IMR-90 (cell line): Measurements from ENCODE around the gene MEST. TPM values are rescaled to one million over a fixed set of nuclear protein-coding genes. Genes with fewer than 3 reads are reported as not detected.

Source experiments
- ATAC-seq: fragments of 200-7000 bp; cut with Tn5 transposase; 2 replicates; pipeline ENCODE4 v1.9.1; 2020; ENCODE audit warnings: low read depth, mild to moderate bottlenecking, moderate library complexity
- BruUV-seq: library from RNA; stranded (reverse); fragments of 400-500 nt; replicated peaks from 2 replicates; lab custom pipeline; 2021; lab: Mats Ljungman, UMichigan
- CTCF ChIA-PET: fragments of 300-600 bp; formaldehyde crosslinking; extraction: SDS; loops from one replicate; lab custom pipeline; 2021; ENCODE audit warnings: antibody characterized with exemption; lab: Yijun Ruan, JAX
- POLR2A ChIA-PET: fragments of 300-600 bp; sonication (Branson Sonifier 250); formaldehyde crosslinking; loops from one replicate; lab custom pipeline; 2022; ENCODE audit warnings: antibody characterized with exemption; ENCODE audit not compliant: unreplicated experiment; lab: Charles Lee
- DNase-seq: peaks from one replicate; pipeline ENCODE4 v3.0.0; 2013
- H2AFZ ChIP-seq: replicated peaks from 2 replicates; pipeline ENCODE3; 2013; ENCODE audit warnings: low read length, mild to moderate bottlenecking; ENCODE audit not compliant: poor library complexity
- H2AK5ac ChIP-seq: 2 replicates; pipeline ENCODE4 v1.6.1; 2013; ENCODE audit warnings: low read depth, low read length, inconsistent platforms
- H2AK9ac ChIP-seq: replicated peaks from 2 replicates; pipeline ENCODE3; 2013; ENCODE audit warnings: mild to moderate bottlenecking, low read depth, low read length, moderate library complexity; ENCODE audit not compliant: poor library complexity
- H2BK120ac ChIP-seq: 2 replicates; pipeline ENCODE4 v1.6.1; 2013; ENCODE audit warnings: low read depth, low read length, inconsistent platforms
- H2BK15ac ChIP-seq: 3 replicates; pipeline ENCODE4 v1.6.1; 2013; ENCODE audit warnings: low read depth, low read length, inconsistent platforms
- H2BK20ac ChIP-seq: 2 replicates; pipeline ENCODE4 v1.6.1; 2013; ENCODE audit warnings: low read depth, mild to moderate bottlenecking, inconsistent platforms, low read length, moderate library complexity
- H2BK5ac ChIP-seq: 2 replicates; pipeline ENCODE4 v1.6.1; 2013; ENCODE audit warnings: mild to moderate bottlenecking, low read depth, low read length, inconsistent platforms; ENCODE audit not compliant: poor library complexity, severe bottlenecking
- H3K14ac ChIP-seq: replicated peaks from 2 replicates; pipeline ENCODE4 v1.6.1; 2013; ENCODE audit warnings: low read depth, low read length, inconsistent platforms
- H3K18ac ChIP-seq: 2 replicates; pipeline ENCODE4 v1.6.1; 2013; ENCODE audit warnings: low read depth, low read length, control low read depth
- H3K23ac ChIP-seq: 2 replicates; pipeline ENCODE4 v1.6.1; 2013; ENCODE audit warnings: low read depth, low read length, inconsistent platforms
- H3K27ac ChIP-seq: 2 replicates; pipeline ENCODE4 v1.5.1; 2013; ENCODE audit warnings: mild to moderate bottlenecking, control low read depth, low read length; ENCODE audit not compliant: insufficient read depth
- H3K27me3 ChIP-seq: 2 replicates; pipeline ENCODE4 v1.6.1; 2013; ENCODE audit warnings: low read length; ENCODE audit not compliant: control insufficient read depth, insufficient read depth
- H3K36me3 ChIP-seq: 2 replicates; pipeline ENCODE4 v1.6.1; 2013; ENCODE audit warnings: low read length, mixed read lengths; ENCODE audit not compliant: control insufficient read depth, insufficient read depth
- H3K4ac ChIP-seq: 2 replicates; pipeline ENCODE4 v1.6.1; 2013; ENCODE audit warnings: low read depth, low read length, inconsistent platforms
- H3K4me1 ChIP-seq: 2 replicates; pipeline ENCODE4 v1.6.1; 2013; ENCODE audit warnings: low read length, mixed read lengths; ENCODE audit not compliant: control insufficient read depth, insufficient read depth
- H3K4me2 ChIP-seq: 2 replicates; pipeline ENCODE4 v1.6.1; 2013; ENCODE audit warnings: low read depth, mild to moderate bottlenecking, control low read depth, low read length, moderate library complexity
- H3K4me3 ChIP-seq: 2 replicates; pipeline ENCODE4 v1.5.1; 2013; ENCODE audit warnings: low read depth, mild to moderate bottlenecking, control low read depth, low read length, moderate library complexity; ENCODE audit not compliant: insufficient read depth
- H3K56ac ChIP-seq: 2 replicates; pipeline ENCODE4 v1.6.1; 2013; ENCODE audit warnings: low read length, inconsistent platforms; ENCODE audit not compliant: insufficient read depth; ENCODE audit errors: extremely low read depth
- H3K79me1 ChIP-seq, 2 experiments: 2 replicates each; pipeline ENCODE4 v1.6.1; 2013; ENCODE audit warnings: low read length in 2 of 2, inconsistent platforms in 1 of 2, low read depth in 1 of 2
- H3K9ac ChIP-seq: 2 replicates; pipeline ENCODE4 v1.6.1; 2013; ENCODE audit warnings: low read depth, low read length, control low read depth
- H3K9me1 ChIP-seq: 2 replicates; pipeline ENCODE4 v1.6.1; 2013; ENCODE audit warnings: low read length, inconsistent platforms; ENCODE audit not compliant: insufficient read depth
- H3K9me3 ChIP-seq: 2 replicates; pipeline ENCODE4 v1.6.1; 2013; ENCODE audit warnings: low read length; ENCODE audit not compliant: control insufficient read depth, insufficient read depth
- H4K20me1 ChIP-seq: 2 replicates; pipeline ENCODE4 v1.6.1; 2013; ENCODE audit warnings: low read length, inconsistent platforms; ENCODE audit not compliant: insufficient read depth
- H4K5ac ChIP-seq: 2 replicates; pipeline ENCODE4 v1.6.1; 2013; ENCODE audit warnings: mild to moderate bottlenecking, low read depth, low read length, control low read depth
- H4K8ac ChIP-seq, 2 experiments: 2 replicates each; pipeline ENCODE4 v1.6.1; 2013; ENCODE audit warnings: low read depth in 2 of 2, low read length in 2 of 2, control low read depth in 1 of 2, inconsistent platforms in 1 of 2
- H4K91ac ChIP-seq: 2 replicates; pipeline ENCODE4 v1.6.1; 2013; ENCODE audit warnings: low read depth, low read length, inconsistent platforms; ENCODE audit not compliant: insufficient read depth
- BHLHE40 ChIP-seq: fragments of 150-350 bp; IDR thresholded peaks from 2 replicates; pipeline ENCODE4 v1.6.1; 2016; ENCODE audit warnings: mild to moderate bottlenecking, low read depth, low read length
- CEBPB ChIP-seq: IDR thresholded peaks from 2 replicates; pipeline ENCODE4 v1.6.1; 2012; ENCODE audit warnings: low read depth, low read length, improper control_type of control experiment
- CHD1 ChIP-seq: IDR thresholded peaks from 2 replicates; pipeline ENCODE4 v1.6.1; 2012; ENCODE audit warnings: low read depth, low read length, improper control_type of control experiment
- CTCF ChIP-seq: conservative IDR thresholded peaks from 2 replicates; pipeline ENCODE4 v1.5.1; 2012; ENCODE audit warnings: mild to moderate bottlenecking, low read depth, low read length, improper control_type of control experiment
- FOS ChIP-seq: fragments of 150-350 bp; IDR thresholded peaks from 2 replicates; pipeline ENCODE4 v1.6.1; 2016; ENCODE audit warnings: low read depth, low read length
- MAFK ChIP-seq: IDR thresholded peaks from 2 replicates; pipeline ENCODE4 v1.6.1; 2012; ENCODE audit warnings: low read depth, low read length, improper control_type of control experiment
- NFE2L2 ChIP-seq: fragments of 150-350 bp; IDR thresholded peaks from 2 replicates; pipeline ENCODE4 v1.6.1; 2016; ENCODE audit warnings: low read depth, mild to moderate bottlenecking, low read length
- POLR2A ChIP-seq: IDR thresholded peaks from 2 replicates; pipeline ENCODE4 v1.6.1; 2012; ENCODE audit warnings: mild to moderate bottlenecking, low read depth, low read length
- RCOR1 ChIP-seq: IDR thresholded peaks from 2 replicates; pipeline ENCODE4 v1.6.1; 2012; ENCODE audit warnings: mild to moderate bottlenecking, low read length, improper control_type of control experiment; ENCODE audit not compliant: insufficient replicate concordance
- RFX5 ChIP-seq: IDR thresholded peaks from 2 replicates; pipeline ENCODE4 v1.8.0; 2012; ENCODE audit warnings: low read depth, mild to moderate bottlenecking, low read length, moderate library complexity
- SMC3 ChIP-seq: fragments of 150-350 bp; IDR thresholded peaks from 2 replicates; pipeline ENCODE4 v1.6.1; 2016; ENCODE audit warnings: low read depth, mild to moderate bottlenecking, antibody characterized with exemption, low read length, moderate library complexity
- USF2 ChIP-seq: fragments of 150-350 bp; IDR thresholded peaks from 2 replicates; pipeline ENCODE4 v1.6.1; 2017; ENCODE audit warnings: mild to moderate bottlenecking, antibody characterized with exemption, low read length, low read depth
- WGBS, 2 experiments: methylation state at CpG; one replicate each; pipeline versions ENCODE4 v1.1.5 to v1.1.7; 2013; ENCODE audit warnings: missing lambda C conversion rate in 2 of 2; ENCODE audit not compliant: insufficient read length in 1 of 2; ENCODE audit errors: extremely low coverage in 2 of 2; 5-methylcytosine and 5-hydroxymethylcytosine counted together
- dilution Hi-C: fragments of 300-500 bp; cut with HindIII; formaldehyde crosslinking; loops from one replicate; pipeline ENCODE4 v1.14.3; 2018; ENCODE audit warnings: low sequenced_read_pairs; ENCODE audit not compliant: unreplicated experiment
- in situ Hi-C: fragments of 300-500 bp; cut with MboI; formaldehyde crosslinking; loops from 3 replicates; pipeline ENCODE4 v1.14.3; 2019; ENCODE audit warnings: low sequenced_read_pairs, inconsistent platforms, mixed read lengths
- intact Hi-C: fragments of 100-400 bp; cut with micrococcal nuclease; formaldehyde crosslinking; loops from 2 replicates; pipeline ENCODE4 v1.10.0; 2022
- polyA plus RNA-seq, 3 experiments: library from polyadenylated mRNA; depleted of rRNA; stranded (reverse); fragments of >200 nt; gene quantifications; 2 replicates each; pipeline ENCODE4 v1.2.3, GENCODE V29; 2012; ENCODE audit warnings: low replicate concordance in 1 of 3
- total RNA-seq: library from RNA; depleted of rRNA; stranded (reverse); fragments of >200 nt; gene quantifications from 2 replicates; pipeline ENCODE4 v1.2.3, GENCODE V29; 2012

MEST gene
- total and polyA plus RNA-seq, 2 of the 4 experiments (the other 2 are of a cell fraction) = 219 to 317 TPM

- dilution Hi-C loops = no loop called here
- DNase-seq = no peak
- POLR2A ChIA-PET = interaction anchor here (0.7 kb wide), 1 partner anchor 10 kb away, joined by 4 read pairs; no protein-coding TSS in a partner anchor
These were observed 12.9 kb upstream of the MEST start for GRCh38 chr7:130478991-130479390.

More at GRCh38 chr7:130478991-130479390, 12.9 kb upstream of the MEST start:
- no peak overlapping the region for H3K18ac ChIP-seq
- BruUV-seq = no TSS peak
- TF ChIP-seq FOS (no peak), RFX5 (no peak), NFE2L2 (no peak), USF2 (no peak), MAFK (no peak), CHD1 (no peak), BHLHE40 (no peak), CEBPB (no peak), POLR2A (no peak), RCOR1 (no peak), SMC3 (no peak), CTCF (no peak)
- no peaks in the 10 kb centered on the region for H3K79me1 ChIP-seq
- in situ Hi-C loops = no loop called here
- no peak overlapping the region for H2BK15ac ChIP-seq
- no peak overlapping the region for H2BK120ac ChIP-seq
- peaks cover 3% of the 10 kb centered on the region for H3K27me3 ChIP-seq
- 60% methylated on average over 1 of the region's 3 CpGs; no CpG with 5 or more reads in 1 of the 2 experiments for WGBS, 2 experiments
- no peak overlapping the region for H3K56ac ChIP-seq
- H2BK5ac ChIP-seq = no peak overlapping the region
- no peak overlapping the region for H3K4ac ChIP-seq
- no peak overlapping the region for H3K4me2 ChIP-seq
- H4K5ac ChIP-seq = no peak overlapping the region
- no peak overlapping the region for H4K8ac ChIP-seq
- CTCF ChIA-PET = no interaction called here
- no peak for ATAC-seq
- H2AFZ ChIP-seq = no peak overlapping the region
- no peaks in the 10 kb centered on the region for H3K4me1 ChIP-seq
- no peak overlapping the region for H3K4me3 ChIP-seq
- H3K9me3 ChIP-seq = peaks cover 4% of the 10 kb centered on the region
- no peak overlapping the region for H3K14ac ChIP-seq
- H2AK9ac ChIP-seq = no peak overlapping the region
- no peak overlapping the region for H3K27ac ChIP-seq
- intact Hi-C loops = no loop called here
- no peak overlapping the region for H2AK5ac ChIP-seq
- H3K36me3 ChIP-seq = no peaks in the 10 kb centered on the region
- no peaks in the 10 kb centered on the region for H3K9me1 ChIP-seq
- H4K20me1 ChIP-seq = no peaks in the 10 kb centered on the region
- H4K91ac ChIP-seq = no peak overlapping the region
- no peak overlapping the region for H3K23ac ChIP-seq
- H3K9ac ChIP-seq = no peak overlapping the region
- H2BK20ac ChIP-seq = no peak overlapping the region
